ENCODE data around the gene DOCK2.

Gene DOCK2

DNA sequence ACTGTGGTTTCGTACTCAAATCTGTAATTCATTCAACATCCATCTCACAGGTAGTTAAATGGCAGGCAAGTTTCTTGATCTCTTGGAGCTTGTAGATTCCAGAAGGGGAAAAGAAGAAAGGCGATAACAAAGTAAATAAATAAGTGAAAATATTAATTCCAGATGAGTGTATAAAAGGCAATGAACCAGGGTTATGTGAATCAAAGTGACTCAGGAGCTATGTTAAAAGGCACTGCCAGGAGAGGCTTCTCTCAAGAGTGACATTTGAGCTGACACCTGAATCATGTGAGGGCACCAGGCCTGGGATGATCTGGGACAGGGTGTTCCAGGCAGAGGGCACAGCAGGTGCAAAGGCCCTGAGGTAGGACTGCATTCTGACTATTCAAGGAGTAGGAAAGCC lies 45.0 kb downstream of the DOCK2 start:
- no peak for DNase-seq
- TF ChIP-seq, protein P1, sequence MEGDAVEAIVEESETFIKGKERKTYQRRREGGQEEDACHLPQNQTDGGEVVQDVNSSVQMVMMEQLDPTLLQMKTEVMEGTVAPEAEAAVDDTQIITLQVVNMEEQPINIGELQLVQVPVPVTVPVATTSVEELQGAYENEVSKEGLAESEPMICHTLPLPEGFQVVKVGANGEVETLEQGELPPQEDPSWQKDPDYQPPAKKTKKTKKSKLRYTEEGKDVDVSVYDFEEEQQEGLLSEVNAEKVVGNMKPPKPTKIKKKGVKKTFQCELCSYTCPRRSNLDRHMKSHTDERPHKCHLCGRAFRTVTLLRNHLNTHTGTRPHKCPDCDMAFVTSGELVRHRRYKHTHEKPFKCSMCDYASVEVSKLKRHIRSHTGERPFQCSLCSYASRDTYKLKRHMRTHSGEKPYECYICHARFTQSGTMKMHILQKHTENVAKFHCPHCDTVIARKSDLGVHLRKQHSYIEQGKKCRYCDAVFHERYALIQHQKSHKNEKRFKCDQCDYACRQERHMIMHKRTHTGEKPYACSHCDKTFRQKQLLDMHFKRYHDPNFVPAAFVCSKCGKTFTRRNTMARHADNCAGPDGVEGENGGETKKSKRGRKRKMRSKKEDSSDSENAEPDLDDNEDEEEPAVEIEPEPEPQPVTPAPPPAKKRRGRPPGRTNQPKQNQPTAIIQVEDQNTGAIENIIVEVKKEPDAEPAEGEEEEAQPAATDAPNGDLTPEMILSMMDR (IDR thresholded peaks at IDR 0.05; ENCODE audit: low read length): no peak
- TF ChIP-seq EZH2 (optimal IDR thresholded peaks at IDR 0.05; ENCODE audit: low read depth, low read length): no peak
- TF ChIP-seq EZH2phosphoT487 (IDR thresholded peaks at IDR 0.05; ENCODE audit: low read length): no peak
- no peak overlapping the region for H3K4me2 ChIP-seq (ENCODE audit: low read depth, low read length)
- no peak overlapping the region for H2AFZ ChIP-seq (ENCODE audit: low read length)
- H3K27me3 ChIP-seq (replicated peaks; ENCODE audit: insufficient read depth, low read length): no peaks in the 10 kb centered on the region
- H3K36me3 ChIP-seq (replicated peaks; ENCODE audit: insufficient read depth, low read length): peaks cover 2% of the 10 kb centered on the region
- no peaks in the 10 kb centered on the region for H3F3A ChIP-seq (ENCODE audit: insufficient read depth, low read length)
- no peak overlapping the region for H3K9ac ChIP-seq (ENCODE audit: low read length)
- H3K79me2 ChIP-seq (ENCODE audit: low read length): no peaks in the 10 kb centered on the region
- H4K20me1 ChIP-seq (ENCODE audit: insufficient read depth, low read length): no peaks in the 10 kb centered on the region
- no peak overlapping the region for H3K27ac ChIP-seq (ENCODE audit: low read length)
- no peaks in the 10 kb centered on the region for H3K4me1 ChIP-seq (ENCODE audit: low read length)
- H3K4me3 ChIP-seq (ENCODE audit: low read length): no peak overlapping the region
- no peaks in the 10 kb centered on the region for H3K9me2 ChIP-seq (replicated peaks; ENCODE audit: insufficient read depth, low read length)
- H3K9me3 ChIP-seq (replicated peaks; ENCODE audit: insufficient read depth, low read length): no peaks in the 10 kb centered on the region

DNA sequence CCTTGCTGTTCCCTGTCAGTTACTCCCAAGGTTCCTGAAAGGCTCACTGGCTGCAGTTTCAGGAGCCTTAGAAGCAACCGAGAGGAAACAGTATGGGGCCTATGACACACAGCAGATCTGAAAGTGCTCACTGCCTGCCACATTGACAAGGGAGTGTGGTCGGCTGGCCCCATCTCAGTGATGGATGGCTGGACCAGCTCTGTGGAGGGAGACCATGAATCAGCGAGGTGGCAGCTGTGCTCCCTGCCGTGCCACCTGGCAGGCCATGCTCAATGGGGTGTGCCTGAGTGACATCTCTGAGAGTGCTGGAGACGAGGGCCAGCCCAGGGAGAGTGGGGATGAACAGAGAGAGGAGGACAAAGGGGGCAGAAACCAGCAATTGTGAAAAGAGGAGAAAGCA lies 49.1 kb downstream of the DOCK2 start:
- Histone ChIP-seq H3K9ac (ENCODE audit: low read length) (no peak overlapping the region), H3K9me3 (replicated peaks; ENCODE audit: insufficient read depth, low read length) (no peaks in the 10 kb centered on the region), H3K27ac (ENCODE audit: low read length) (no peak overlapping the region), H2AFZ (ENCODE audit: low read length) (no peak overlapping the region), H4K20me1 (ENCODE audit: insufficient read depth, low read length) (no peaks in the 10 kb centered on the region), H3K4me1 (ENCODE audit: low read length) (no peaks in the 10 kb centered on the region), H3K79me2 (ENCODE audit: low read length) (no peaks in the 10 kb centered on the region), H3K4me3 (ENCODE audit: low read length) (no peak overlapping the region), H3F3A (ENCODE audit: insufficient read depth, low read length) (no peaks in the 10 kb centered on the region), H3K4me2 (ENCODE audit: low read depth, low read length) (no peak overlapping the region), H3K36me3 (replicated peaks; ENCODE audit: insufficient read depth, low read length) (peaks cover 5% of the 10 kb centered on the region), H3K9me2 (replicated peaks; ENCODE audit: insufficient read depth, low read length) (no peaks in the 10 kb centered on the region), H3K27me3 (replicated peaks; ENCODE audit: insufficient read depth, low read length) (no peaks in the 10 kb centered on the region)
- DNase-seq: no peak
- TF ChIP-seq EZH2 (optimal IDR thresholded peaks at IDR 0.05; ENCODE audit: low read depth, low read length) (no peak), EZH2phosphoT487 (IDR thresholded peaks at IDR 0.05; ENCODE audit: low read length) (no peak)
- TF ChIP-seq, protein P1 (IDR thresholded peaks at IDR 0.05; ENCODE audit: low read length): no peak

DNA sequence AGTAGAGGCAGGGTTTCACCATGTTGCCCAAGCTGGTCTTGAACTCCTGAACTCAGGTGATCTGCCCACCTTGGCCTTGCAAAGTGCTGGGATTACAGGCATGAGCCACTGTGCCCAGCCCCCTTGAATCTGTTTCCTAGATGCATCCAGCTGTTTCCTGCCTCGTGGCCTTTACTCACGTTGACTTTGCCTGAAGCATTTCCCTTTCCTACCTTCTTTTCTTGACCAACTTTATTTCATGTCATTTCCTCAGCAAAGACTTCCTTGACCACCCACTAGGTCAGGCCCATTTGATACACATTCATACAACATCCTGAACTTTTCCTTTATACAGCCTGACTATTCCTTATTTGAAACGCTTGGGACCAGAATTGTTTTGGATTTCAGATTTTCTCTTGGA lies 51.0 kb downstream of the DOCK2 start:
- Histone ChIP-seq H3K4me2 (ENCODE audit: low read depth, low read length) (no peak overlapping the region), H3K4me1 (ENCODE audit: low read length) (no peaks in the 10 kb centered on the region), H3K36me3 (replicated peaks; ENCODE audit: insufficient read depth, low read length) (peaks cover 5% of the 10 kb centered on the region), H3K9me3 (replicated peaks; ENCODE audit: insufficient read depth, low read length) (no peaks in the 10 kb centered on the region), H3K27ac (ENCODE audit: low read length) (no peak overlapping the region), H3K4me3 (ENCODE audit: low read length) (no peak overlapping the region), H3K9me2 (replicated peaks; ENCODE audit: insufficient read depth, low read length) (no peaks in the 10 kb centered on the region), H3K79me2 (ENCODE audit: low read length) (no peaks in the 10 kb centered on the region), H3F3A (ENCODE audit: insufficient read depth, low read length) (no peaks in the 10 kb centered on the region), H2AFZ (ENCODE audit: low read length) (no peak overlapping the region), H4K20me1 (ENCODE audit: insufficient read depth, low read length) (no peaks in the 10 kb centered on the region), H3K27me3 (replicated peaks; ENCODE audit: insufficient read depth, low read length) (no peaks in the 10 kb centered on the region), H3K9ac (ENCODE audit: low read length) (no peak overlapping the region)
- no peak for DNase-seq
- TF ChIP-seq EZH2 (optimal IDR thresholded peaks at IDR 0.05; ENCODE audit: low read depth, low read length) (no peak), EZH2phosphoT487 (IDR thresholded peaks at IDR 0.05; ENCODE audit: low read length) (no peak)
- TF ChIP-seq, protein P1 (IDR thresholded peaks at IDR 0.05; ENCODE audit: low read length): no peak

Data from MM.1S (cell line).